ENCODE results near the gene JUP.

The JUP gene

DNA sequence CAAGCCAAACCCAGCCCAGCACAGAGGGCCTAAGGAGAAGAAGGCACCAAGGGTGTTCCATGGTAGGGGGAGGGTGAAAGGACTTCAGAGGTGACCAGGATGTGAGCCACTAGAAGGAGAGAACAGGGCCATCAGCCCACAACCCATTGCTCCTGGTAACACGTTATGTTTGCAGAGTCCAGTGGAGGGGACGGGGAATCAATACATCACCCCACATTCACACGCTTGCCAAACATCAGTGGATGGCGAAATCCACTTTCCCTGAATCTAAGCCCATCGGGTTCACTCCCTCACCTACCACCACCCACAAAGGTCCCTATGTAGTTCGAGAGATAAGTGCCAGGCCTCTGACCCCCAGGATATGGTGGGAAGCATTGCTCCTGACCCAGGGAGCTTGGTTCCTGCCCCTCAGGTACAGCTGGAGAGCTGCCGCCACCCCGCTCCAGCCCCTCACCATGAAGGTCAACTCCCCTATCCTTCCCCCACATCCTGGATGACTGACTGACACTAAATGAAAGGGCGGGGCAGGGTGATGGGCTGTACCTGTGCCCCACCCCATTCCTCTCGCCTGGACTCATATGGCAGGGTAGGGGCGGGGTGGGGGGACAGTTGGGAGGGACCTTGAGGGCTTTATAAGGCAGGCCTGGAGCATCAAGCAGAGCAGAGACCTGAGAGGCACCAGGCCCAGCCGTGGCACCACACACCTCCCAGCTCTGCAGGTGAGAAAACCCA, 74.7 kb downstream of the JUP start, which contains the start of gene GAST:
TSS of gene GAST (plus strand) at position 663 of the 732 bp plus-strand sequence. CDS start 3,106 bp downstream, outside the sequence.
- no peak for DNase-seq

DNA sequence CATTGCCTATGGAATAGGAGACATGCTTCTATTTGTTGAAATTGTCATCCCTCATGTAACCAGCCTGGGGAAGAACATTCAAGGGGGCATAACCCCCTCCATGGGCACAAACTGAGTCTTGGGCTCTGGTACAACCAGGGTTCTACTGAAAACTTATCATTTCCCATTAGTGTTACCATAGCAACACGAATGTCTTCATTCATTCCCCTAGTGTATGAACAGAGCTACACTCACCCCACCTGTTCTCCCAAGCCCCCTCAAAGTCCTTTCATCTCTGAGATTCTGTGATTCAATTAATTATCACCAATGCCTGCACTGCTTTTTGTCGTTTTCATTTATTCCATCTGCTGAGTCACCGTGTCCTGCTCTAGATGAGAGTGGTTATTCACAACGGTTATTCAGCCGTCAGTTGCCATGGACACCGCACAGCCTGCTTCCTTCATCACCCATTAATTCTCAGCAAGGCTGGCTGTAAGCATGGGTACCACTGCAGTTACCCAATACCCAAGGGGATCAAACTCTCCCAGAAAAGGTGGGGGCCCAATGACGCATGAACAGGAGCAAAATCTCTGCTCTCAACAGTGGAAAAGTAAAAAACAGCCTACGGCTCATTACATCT, 75.9 kb downstream of the JUP start:
- DNase-seq = no peak

- DNase-seq = no peak
Observed at GRCh38 chr17:41707803-41708669, 78.5 kb downstream of the JUP start.

DNA sequence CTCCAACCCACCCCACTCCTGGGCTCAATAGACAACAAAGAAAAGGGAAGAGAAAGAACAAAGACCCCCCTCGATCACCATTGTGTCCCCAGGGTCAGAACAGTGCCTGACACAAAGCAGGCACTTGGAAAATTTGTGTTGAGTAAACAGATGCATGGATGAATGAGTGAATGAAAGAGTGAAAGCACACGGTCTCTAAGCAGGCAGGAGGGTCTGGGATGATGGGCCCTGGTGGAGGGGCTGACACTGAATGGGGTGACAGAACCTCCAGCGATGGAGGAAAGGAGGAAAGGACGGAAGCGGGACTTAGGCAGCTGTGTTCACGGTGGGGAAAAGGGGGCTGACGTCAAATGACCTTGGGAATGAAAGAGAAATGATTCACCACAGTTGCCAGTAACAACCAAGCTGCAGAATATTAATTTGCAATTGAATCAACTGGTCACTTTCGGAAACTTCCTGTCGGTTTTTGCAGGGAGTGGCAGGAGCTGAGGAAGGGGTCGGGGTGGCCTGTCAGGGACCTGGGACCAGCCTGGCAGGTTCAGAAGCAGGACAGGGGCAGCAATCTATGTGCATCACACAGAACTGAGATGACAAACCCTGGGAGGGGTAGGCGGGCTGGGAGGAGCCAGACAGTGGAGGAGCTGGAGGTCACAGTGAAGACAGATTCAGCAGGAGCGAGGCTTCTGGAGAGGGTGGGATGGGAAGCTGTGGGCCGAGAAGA, 81.1 kb downstream of the JUP start:
- no peak for DNase-seq

All from CD4-positive, alpha-beta T cell treated with Interleukin-15 for 1 hour (primary cell).